ENCODE data around the gene SUSD1.

SUSD1 gene

DNA sequence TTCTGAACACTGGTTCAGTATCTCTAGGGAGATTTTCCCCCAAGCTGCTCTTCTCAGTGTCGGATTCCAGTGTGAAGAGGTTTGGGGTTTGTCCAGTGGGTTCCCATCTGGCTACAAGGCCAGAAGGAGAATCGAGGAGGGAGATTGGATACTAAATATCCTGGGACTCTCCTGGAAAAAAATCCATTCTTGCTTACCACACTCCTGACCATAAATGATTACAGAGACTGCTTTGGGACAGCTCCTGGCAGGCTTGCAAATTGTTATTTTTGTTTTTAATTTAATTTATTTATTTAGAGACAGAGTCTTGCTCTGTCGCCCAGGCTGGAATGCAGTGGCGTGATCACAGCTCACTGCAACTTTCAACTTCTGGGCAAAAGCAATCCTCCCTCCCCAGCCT, 4.7 kb upstream of the SUSD1 start:
- ChIA-PET POLR2A (no interaction called here), CTCF (interaction anchor here (0.6 kb wide), 1 partner anchor 178 kb away, joined by 4 read pairs; no protein-coding TSS in a partner anchor)
- TF ChIP-seq ZNF184 (tag by site-specific recombination; IDR thresholded peaks at IDR 0.05) (no peak), ZNF404 (tag by site-specific recombination; IDR thresholded peaks at IDR 0.05) (no peak)
- TF ChIP-seq, protein P1, sequence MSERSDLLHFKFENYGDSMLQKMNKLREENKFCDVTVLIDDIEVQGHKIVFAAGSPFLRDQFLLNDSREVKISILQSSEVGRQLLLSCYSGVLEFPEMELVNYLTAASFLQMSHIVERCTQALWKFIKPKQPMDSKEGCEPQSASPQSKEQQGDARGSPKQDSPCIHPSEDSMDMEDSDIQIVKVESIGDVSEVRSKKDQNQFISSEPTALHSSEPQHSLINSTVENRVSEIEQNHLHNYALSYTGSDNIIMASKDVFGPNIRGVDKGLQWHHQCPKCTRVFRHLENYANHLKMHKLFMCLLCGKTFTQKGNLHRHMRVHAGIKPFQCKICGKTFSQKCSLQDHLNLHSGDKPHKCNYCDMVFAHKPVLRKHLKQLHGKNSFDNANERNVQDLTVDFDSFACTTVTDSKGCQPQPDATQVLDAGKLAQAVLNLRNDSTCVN (tag by site-specific recombination; optimal IDR thresholded peaks at IDR 0.05), result no peak
- H3K36me3 ChIP-seq (ENCODE audit: control insufficient read depth in 2 of 2, insufficient read depth in 1 of 2, low read length in 2 of 2), result no peaks in the 10 kb centered on the region
- no peaks in the 10 kb centered on the region for H3K4me1 ChIP-seq (ENCODE audit: control insufficient read depth, insufficient read depth, low read length)
- no peaks in the 10 kb centered on the region for H3K9me3 ChIP-seq (ENCODE audit: control insufficient read depth, insufficient read depth, low read depth, low read length)
- no peak overlapping the region for H3K27ac ChIP-seq (ENCODE audit: extremely low read depth, low read depth, low read length)
- no peak overlapping the region for H3K4me3 ChIP-seq (ENCODE audit: low read depth, low read length)

DNA sequence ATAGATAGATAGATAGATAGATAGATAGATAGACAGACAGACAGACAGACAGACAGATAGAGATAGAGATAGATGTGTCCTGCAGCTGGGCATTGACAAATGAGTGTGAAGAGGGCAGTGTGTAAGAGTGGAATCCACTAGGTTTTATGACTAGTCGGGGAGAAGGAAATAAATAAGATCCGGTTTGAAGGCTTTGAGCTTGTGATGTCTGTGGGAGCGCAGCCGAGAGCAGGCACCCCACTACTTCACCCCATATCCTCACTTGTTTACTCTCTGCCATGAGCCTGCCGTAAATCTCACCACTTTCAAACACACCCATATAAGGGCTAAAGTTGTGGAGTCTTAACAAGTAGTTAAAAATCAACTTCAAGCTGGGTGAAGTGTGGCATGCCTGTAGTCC, 1.4 kb upstream of the SUSD1 start:
- Histone ChIP-seq H3K4me1 (ENCODE audit: control insufficient read depth, insufficient read depth, low read length) (no peaks in the 10 kb centered on the region), H3K4me3 (ENCODE audit: low read depth, low read length) (no peak overlapping the region), H3K36me3 (ENCODE audit: control insufficient read depth in 2 of 2, insufficient read depth in 1 of 2, low read length in 2 of 2) (no peaks in the 10 kb centered on the region), H3K9me3 (ENCODE audit: control insufficient read depth, insufficient read depth, low read depth, low read length) (no peaks in the 10 kb centered on the region), H3K27ac (ENCODE audit: extremely low read depth, low read depth, low read length) (no peak overlapping the region)
- no peak for TF ChIP-seq ZNF747 (tag by site-specific recombination; IDR thresholded peaks at IDR 0.05)
- peak; percentile 46 for TF ChIP-seq ZBTB8A (tag by site-specific recombination; IDR thresholded peaks at IDR 0.05)
- no peak for TF ChIP-seq SETDB1 (IDR thresholded peaks at IDR 0.05; ENCODE audit: insufficient read length, low read length)
- no peak for TF ChIP-seq ZNF658 (tag by site-specific recombination; IDR thresholded peaks at IDR 0.05)
- TF ChIP-seq, protein P2, sequence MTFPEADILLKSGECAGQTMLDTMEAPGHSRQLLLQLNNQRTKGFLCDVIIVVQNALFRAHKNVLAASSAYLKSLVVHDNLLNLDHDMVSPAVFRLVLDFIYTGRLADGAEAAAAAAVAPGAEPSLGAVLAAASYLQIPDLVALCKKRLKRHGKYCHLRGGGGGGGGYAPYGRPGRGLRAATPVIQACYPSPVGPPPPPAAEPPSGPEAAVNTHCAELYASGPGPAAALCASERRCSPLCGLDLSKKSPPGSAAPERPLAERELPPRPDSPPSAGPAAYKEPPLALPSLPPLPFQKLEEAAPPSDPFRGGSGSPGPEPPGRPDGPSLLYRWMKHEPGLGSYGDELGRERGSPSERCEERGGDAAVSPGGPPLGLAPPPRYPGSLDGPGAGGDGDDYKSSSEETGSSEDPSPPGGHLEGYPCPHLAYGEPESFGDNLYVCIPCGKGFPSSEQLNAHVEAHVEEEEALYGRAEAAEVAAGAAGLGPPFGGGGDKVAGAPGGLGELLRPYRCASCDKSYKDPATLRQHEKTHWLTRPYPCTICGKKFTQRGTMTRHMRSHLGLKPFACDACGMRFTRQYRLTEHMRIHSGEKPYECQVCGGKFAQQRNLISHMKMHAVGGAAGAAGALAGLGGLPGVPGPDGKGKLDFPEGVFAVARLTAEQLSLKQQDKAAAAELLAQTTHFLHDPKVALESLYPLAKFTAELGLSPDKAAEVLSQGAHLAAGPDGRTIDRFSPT (tag by site-specific recombination; IDR thresholded peaks at IDR 0.05), result no peak
- no peak for TF ChIP-seq WT1 (tag by site-specific recombination; IDR thresholded peaks at IDR 0.05)
- TF ChIP-seq, protein P3, sequence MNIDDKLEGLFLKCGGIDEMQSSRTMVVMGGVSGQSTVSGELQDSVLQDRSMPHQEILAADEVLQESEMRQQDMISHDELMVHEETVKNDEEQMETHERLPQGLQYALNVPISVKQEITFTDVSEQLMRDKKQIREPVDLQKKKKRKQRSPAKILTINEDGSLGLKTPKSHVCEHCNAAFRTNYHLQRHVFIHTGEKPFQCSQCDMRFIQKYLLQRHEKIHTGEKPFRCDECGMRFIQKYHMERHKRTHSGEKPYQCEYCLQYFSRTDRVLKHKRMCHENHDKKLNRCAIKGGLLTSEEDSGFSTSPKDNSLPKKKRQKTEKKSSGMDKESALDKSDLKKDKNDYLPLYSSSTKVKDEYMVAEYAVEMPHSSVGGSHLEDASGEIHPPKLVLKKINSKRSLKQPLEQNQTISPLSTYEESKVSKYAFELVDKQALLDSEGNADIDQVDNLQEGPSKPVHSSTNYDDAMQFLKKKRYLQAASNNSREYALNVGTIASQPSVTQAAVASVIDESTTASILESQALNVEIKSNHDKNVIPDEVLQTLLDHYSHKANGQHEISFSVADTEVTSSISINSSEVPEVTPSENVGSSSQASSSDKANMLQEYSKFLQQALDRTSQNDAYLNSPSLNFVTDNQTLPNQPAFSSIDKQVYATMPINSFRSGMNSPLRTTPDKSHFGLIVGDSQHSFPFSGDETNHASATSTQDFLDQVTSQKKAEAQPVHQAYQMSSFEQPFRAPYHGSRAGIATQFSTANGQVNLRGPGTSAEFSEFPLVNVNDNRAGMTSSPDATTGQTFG (tag by site-specific recombination; IDR thresholded peaks at IDR 0.05; ENCODE audit: borderline replicate concordance), result no peak
- TF ChIP-seq RBAK (tag by site-specific recombination; IDR thresholded peaks at IDR 0.05), result no peak
- TF ChIP-seq ZNF701 (tag by site-specific recombination; IDR thresholded peaks at IDR 0.05), result no peak
- TF ChIP-seq ZNF530 (tag by site-specific recombination; IDR thresholded peaks at IDR 0.05; ENCODE audit: low read depth), result no peak
- peak; percentile 23; the same call in 1 of the 2 replicates for TF ChIP-seq ZIC2 (tag by site-specific recombination; IDR thresholded peaks at IDR 0.05)
- TF ChIP-seq, protein P4, sequence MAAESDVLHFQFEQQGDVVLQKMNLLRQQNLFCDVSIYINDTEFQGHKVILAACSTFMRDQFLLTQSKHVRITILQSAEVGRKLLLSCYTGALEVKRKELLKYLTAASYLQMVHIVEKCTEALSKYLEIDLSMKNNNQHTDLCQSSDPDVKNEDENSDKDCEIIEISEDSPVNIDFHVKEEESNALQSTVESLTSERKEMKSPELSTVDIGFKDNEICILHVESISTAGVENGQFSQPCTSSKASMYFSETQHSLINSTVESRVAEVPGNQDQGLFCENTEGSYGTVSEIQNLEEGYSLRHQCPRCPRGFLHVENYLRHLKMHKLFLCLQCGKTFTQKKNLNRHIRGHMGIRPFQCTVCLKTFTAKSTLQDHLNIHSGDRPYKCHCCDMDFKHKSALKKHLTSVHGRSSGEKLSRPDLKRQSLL (tag by site-specific recombination; IDR thresholded peaks at IDR 0.05), result no peak
- no peak for TF ChIP-seq ZNF837 (tag by site-specific recombination; IDR thresholded peaks at IDR 0.05)
- TF ChIP-seq, protein P5, sequence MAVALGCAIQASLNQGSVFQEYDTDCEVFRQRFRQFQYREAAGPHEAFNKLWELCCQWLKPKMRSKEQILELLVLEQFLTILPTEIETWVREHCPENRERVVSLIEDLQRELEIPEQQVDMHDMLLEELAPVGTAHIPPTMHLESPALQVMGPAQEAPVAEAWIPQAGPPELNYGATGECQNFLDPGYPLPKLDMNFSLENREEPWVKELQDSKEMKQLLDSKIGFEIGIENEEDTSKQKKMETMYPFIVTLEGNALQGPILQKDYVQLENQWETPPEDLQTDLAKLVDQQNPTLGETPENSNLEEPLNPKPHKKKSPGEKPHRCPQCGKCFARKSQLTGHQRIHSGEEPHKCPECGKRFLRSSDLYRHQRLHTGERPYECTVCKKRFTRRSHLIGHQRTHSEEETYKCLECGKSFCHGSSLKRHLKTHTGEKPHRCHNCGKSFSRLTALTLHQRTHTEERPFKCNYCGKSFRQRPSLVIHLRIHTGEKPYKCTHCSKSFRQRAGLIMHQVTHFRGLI (tag by site-specific recombination; IDR thresholded peaks at IDR 0.05), result no peak
- TF ChIP-seq ZNF202 (tag by site-specific recombination; IDR thresholded peaks at IDR 0.05; ENCODE audit: borderline replicate concordance), result no peak
- ChIA-PET CTCF (interaction anchor here (0.6 kb wide), 2 partner anchors 10 to 543 kb away, joined by 3 read pairs; no protein-coding TSS in a partner anchor), POLR2A (interaction anchor here (1.6 kb wide), 1 partner anchor 157 kb away, joined by 6 read pairs; the partner anchor contains the start of gene PTBP3)

Measured in HEK293 (cell line).